Vagina (tissue), 2 donors: ENCODE data around the gene SLC26A11. TPM values are rescaled to one million over a fixed set of nuclear protein-coding genes. Genes with fewer than 3 reads are reported as not detected.
A peak's percentile ranks its signal among the peaks of the same experiment; 100 is the strongest.

Experiments
- DNase-seq, 2 donors: peaks; one replicate each; pipeline ENCODE4 v3.0.0-alpha.2; 2017; ENCODE audit errors: extremely low spot score in 2 of 2
- H3K27ac ChIP-seq: fragments of 200-600 bp; sonication (generic); one replicate; pipeline ENCODE4 v1.5.1; 2019
- H3K27me3 ChIP-seq: fragments of 200-600 bp; sonication (generic); one replicate; pipeline ENCODE4 v1.5.1; 2019
- H3K36me3 ChIP-seq, 2 donors: fragments of 200-600 bp; sonication (generic); one replicate each; pipeline ENCODE4 v1.5.1; 2017 to 2019
- H3K4me1 ChIP-seq: fragments of 200-600 bp; sonication (generic); one replicate; pipeline ENCODE4 v1.5.1; 2019
- H3K4me3 ChIP-seq, 2 donors: fragments of 200-600 bp; sonication (generic); 1 replicate in 1 of 2; 2 replicates in 1 of 2; pipeline ENCODE4 v1.5.1; 2016 to 2019
- H3K9me3 ChIP-seq: fragments of 200-600 bp; sonication (generic); one replicate; pipeline ENCODE4 v1.5.1; 2019
- POLR2A ChIP-seq, 2 donors: fragments of 450-650 bp; IDR thresholded peaks; one replicate each; pipeline ENCODE4 v1.6.1; 2017; ENCODE audit warnings: antibody characterized with exemption in 2 of 2, mild to moderate bottlenecking in 2 of 2, moderate library complexity in 2 of 2
- POLR2AphosphoS5 ChIP-seq, 2 donors: sonication (generic); formaldehyde crosslinking; IDR thresholded peaks; one replicate each; pipeline ENCODE4 v1.9.0; 2017; ENCODE audit warnings: antibody characterized with exemption in 2 of 2, mild to moderate bottlenecking in 2 of 2, low read depth in 1 of 2; ENCODE audit not compliant: insufficient read depth in 1 of 2
- intact Hi-C: fragments of 100-400 bp; cut with DNase I; formaldehyde crosslinking; loops from one replicate; pipeline ENCODE4 v1.15.1; 2023
- total RNA-seq: library from RNA; depleted of rRNA; stranded (reverse); fragments of >200 nt; gene quantifications from one replicate; pipeline ENCODE4 v1.2.3, GENCODE V29; 2016
- TF ChIP-seq, protein P1 (sequence below), 3 experiments: fragments of 450-650 bp in 2 of 3; fragments of 200-600 bp in 1 of 3; sonication (generic) in 1 of 3; IDR thresholded peaks; one replicate each; pipeline ENCODE4 v1.5.1; 2017 to 2019; ENCODE audit warnings: antibody characterized with exemption in 3 of 3, mild to moderate bottlenecking in 2 of 3, moderate library complexity in 2 of 3

SLC26A11 gene
- total RNA-seq, 1 donor from 2014 or later: 22.8 TPM

DNA sequence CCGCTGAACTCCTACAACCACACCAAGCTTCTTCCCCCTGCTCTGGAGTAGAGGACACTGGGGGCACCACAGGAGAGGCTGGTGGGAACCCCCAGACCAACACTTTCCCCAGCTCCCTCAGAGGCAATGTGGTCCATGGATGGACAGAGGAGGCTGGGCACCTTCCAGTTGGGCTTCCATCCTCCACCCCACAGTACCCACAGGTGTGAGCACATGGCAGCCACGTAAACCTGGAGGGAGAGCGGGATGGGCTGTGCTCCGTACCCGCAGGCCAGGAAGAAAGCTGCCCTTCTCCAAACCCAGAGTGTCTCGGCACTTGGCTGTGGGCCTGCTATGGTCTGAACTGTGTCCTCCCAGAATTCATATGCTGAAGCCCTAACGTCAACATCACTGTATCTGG, 1.8 kb upstream of the SLC26A11 start:
- Histone ChIP-seq H3K9me3 (no peaks in the 10 kb centered on the region), H3K4me1 (peaks cover 42% of the 10 kb centered on the region), H3K27ac (no peak overlapping the region), H3K4me3 (no peak overlapping the region), H3K36me3 (peaks cover 0 to 20% of the 10 kb centered on the region in 2 donors), H3K27me3 (no peaks in the 10 kb centered on the region)
- TF ChIP-seq POLR2AphosphoS5 (IDR thresholded peaks at IDR 0.05; ENCODE audit: insufficient read depth in 1 of 2, low read depth in 1 of 2) (no peak), POLR2A (IDR thresholded peaks at IDR 0.05) (no peak)
- TF ChIP-seq, protein P1, sequence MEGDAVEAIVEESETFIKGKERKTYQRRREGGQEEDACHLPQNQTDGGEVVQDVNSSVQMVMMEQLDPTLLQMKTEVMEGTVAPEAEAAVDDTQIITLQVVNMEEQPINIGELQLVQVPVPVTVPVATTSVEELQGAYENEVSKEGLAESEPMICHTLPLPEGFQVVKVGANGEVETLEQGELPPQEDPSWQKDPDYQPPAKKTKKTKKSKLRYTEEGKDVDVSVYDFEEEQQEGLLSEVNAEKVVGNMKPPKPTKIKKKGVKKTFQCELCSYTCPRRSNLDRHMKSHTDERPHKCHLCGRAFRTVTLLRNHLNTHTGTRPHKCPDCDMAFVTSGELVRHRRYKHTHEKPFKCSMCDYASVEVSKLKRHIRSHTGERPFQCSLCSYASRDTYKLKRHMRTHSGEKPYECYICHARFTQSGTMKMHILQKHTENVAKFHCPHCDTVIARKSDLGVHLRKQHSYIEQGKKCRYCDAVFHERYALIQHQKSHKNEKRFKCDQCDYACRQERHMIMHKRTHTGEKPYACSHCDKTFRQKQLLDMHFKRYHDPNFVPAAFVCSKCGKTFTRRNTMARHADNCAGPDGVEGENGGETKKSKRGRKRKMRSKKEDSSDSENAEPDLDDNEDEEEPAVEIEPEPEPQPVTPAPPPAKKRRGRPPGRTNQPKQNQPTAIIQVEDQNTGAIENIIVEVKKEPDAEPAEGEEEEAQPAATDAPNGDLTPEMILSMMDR (IDR thresholded peaks at IDR 0.05): no peak
- DNase-seq: no peak
- intact Hi-C loops: no loop called here

- H3K27me3 ChIP-seq: no peaks in the 10 kb centered on the region
- H3K27ac ChIP-seq: peak overlapping the region; percentile 90
- TF ChIP-seq POLR2A (IDR thresholded peaks at IDR 0.05): no peak
- TF ChIP-seq POLR2AphosphoS5 (IDR thresholded peaks at IDR 0.05; ENCODE audit: insufficient read depth in 1 of 2, low read depth in 1 of 2): peak in 1 of 2 donors; percentile 63
- TF ChIP-seq, protein P1 (IDR thresholded peaks at IDR 0.05): no peak
- H3K4me3 ChIP-seq: peak overlapping the region; percentile 77 to 88
- intact Hi-C loops: no loop called here
- H3K9me3 ChIP-seq: no peaks in the 10 kb centered on the region
- peaks cover 42% of the 10 kb centered on the region for H3K4me1 ChIP-seq
- no peak for DNase-seq
- peaks cover 0 to 16% of the 10 kb centered on the region in 2 donors for H3K36me3 ChIP-seq
Observed at GRCh38 chr17:80219013-80219762, 1.0 kb upstream of the SLC26A11 start.

DNA sequence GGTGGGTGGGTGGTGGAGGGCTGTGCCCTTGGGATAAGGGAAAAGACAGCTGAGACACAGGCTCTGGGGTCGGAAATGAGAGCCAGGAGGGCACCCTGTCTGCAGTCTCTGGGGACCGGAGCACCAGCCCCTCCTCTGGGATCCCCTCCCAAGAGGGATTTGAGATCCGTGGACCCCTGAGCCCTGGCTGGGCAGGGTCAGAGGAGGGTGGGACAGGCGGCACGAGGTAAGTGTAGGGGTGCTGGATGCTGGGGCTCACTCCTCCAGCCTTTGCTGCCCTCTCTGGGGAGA, 519 bp upstream of the SLC26A11 start:
- DNase-seq: no peak
- intact Hi-C loops: no loop called here
- TF ChIP-seq, protein P1 (IDR thresholded peaks at IDR 0.05): no peak
- TF ChIP-seq POLR2AphosphoS5 (IDR thresholded peaks at IDR 0.05; ENCODE audit: insufficient read depth in 1 of 2, low read depth in 1 of 2) (peak in 1 of 2 donors; percentile 51), POLR2A (IDR thresholded peaks at IDR 0.05) (no peak)
- H3K4me1 ChIP-seq: peaks cover 42% of the 10 kb centered on the region
- H3K27me3 ChIP-seq: no peaks in the 10 kb centered on the region
- H3K27ac ChIP-seq: peak overlapping the region; percentile 90
- H3K36me3 ChIP-seq: peaks cover 0 to 11% of the 10 kb centered on the region in 2 donors
- no peaks in the 10 kb centered on the region for H3K9me3 ChIP-seq
- H3K4me3 ChIP-seq: peak overlapping the region; percentile 77 to 88

DNA sequence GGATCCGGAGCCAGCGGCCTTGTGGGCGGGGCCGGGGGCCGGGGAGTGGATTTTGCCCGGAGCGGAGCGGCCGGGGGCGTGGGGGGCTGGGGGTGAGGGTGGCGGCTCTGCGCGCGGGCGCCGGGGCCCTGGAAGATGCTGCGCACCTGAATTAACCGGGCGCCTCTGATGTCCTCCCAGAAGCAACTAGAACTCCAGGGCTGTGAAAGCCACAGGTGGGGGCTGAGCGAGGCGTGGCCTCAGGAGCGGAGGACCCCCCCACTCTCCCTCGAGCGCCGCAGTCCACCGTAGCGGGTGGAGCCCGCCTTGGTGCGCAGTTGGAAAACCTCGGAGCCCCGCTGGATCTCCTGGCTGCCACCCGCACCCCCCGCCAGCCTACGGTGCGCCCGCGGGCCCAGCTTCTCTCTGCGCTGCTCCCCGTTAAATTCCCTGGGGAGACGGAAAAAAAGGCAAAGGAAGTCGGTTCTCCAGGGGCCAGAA, 549 bp downstream of the SLC26A11 start:
- Histone ChIP-seq H3K27ac (peak overlapping the region; percentile 90), H3K36me3 (peaks cover 0 to 6% of the 10 kb centered on the region in 2 donors), H3K9me3 (no peaks in the 10 kb centered on the region), H3K27me3 (no peaks in the 10 kb centered on the region), H3K4me1 (peaks cover 42% of the 10 kb centered on the region), H3K4me3 (peak overlapping the region; percentile 77 to 88)
- DNase-seq: no peak
- intact Hi-C loops: no loop called here
- TF ChIP-seq, protein P1 (IDR thresholded peaks at IDR 0.05): no peak
- no peak for TF ChIP-seq POLR2A (IDR thresholded peaks at IDR 0.05)
- peak in 1 of 2 donors; percentile 50 for TF ChIP-seq POLR2AphosphoS5 (IDR thresholded peaks at IDR 0.05; ENCODE audit: insufficient read depth in 1 of 2, low read depth in 1 of 2)
